ENCODE results near the gene CDK11B.
"Not testable (repeated sequence)": the region's sequence is repeated elsewhere in the genome, so short reads cannot be mapped to it uniquely, and the experiment has no call there.

CDK11B gene

DNA sequence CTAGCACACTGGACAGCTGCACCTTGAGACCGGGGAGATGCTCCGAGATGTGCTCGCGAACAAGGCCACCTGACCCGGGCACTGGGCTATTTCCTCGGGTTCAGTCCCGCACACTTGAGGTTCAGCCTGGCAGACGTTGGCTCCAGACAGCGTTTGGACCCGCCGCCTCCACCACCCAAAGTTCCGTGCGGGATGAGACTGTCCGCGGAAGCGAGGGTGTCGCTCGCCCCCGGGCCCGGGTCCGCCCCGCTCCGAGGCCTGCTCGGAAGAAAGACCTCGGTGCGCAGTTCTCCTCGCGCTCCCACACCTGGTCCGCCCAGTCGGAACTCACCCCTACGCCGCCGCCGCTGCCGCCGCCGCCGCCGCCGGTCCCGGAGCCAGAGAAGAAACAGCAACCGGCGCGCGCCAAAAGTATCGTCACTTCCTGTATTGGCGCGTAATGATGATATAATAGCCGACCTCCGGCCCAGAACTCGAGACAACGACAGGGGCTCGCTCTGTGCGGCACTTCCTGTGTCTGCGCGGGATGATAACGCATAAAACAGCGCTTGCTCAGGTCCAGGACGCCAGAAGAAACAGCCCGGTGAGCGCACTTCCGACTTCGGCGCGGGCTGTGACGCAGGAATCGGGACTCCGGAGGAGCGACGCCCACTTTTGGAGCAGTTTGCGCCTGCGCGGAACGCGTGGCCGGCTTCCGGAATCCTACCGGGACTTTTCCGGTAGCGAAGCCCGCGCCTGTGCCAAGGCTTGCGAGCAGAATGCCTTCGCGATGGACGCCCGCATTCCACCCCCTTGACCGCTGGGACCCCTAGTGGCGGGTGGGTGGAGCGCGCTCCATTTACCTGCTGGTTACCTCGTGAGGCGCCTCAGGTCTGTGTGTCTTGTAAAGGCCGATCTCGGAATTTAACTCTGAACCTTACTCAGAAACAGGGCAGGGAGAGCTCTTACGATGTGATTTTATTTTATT, at the start of gene CDK11B:
CDK11B (minus strand) TSS at position 422 of the 967 bp plus-strand sequence. CDS start 1,519 bp downstream, outside the sequence.
- H3K4me3 ChIP-seq (ENCODE audit: low read depth in 1 of 2, low read length in 2 of 2): peak within 1 kb of the TSS; percentile 72 to 76
- not testable (repeated sequence) for H3K4me1 ChIP-seq (ENCODE audit: control insufficient read depth in 1 of 2, insufficient read depth in 2 of 2, low read length in 2 of 2); H3K27me3 ChIP-seq (ENCODE audit: control insufficient read depth in 1 of 2, insufficient read depth in 2 of 2, low read length in 2 of 2); H3K9me3 ChIP-seq (ENCODE audit: control insufficient read depth in 1 of 2, low read length in 2 of 2)
- H3K9ac ChIP-seq (ENCODE audit: low read depth in 1 of 2, low read length in 2 of 2): peak within 1 kb of the TSS; percentile 68 to 74
- H3K27ac ChIP-seq (ENCODE audit: low read depth, low read length): peak within 1 kb of the TSS; percentile 100
- peaks cover 5 to 26% of the 10 kb centered on the region in 2 donors for H3K36me3 ChIP-seq (ENCODE audit: control insufficient read depth in 1 of 2, insufficient read depth in 2 of 2, low read length in 2 of 2)

DNA sequence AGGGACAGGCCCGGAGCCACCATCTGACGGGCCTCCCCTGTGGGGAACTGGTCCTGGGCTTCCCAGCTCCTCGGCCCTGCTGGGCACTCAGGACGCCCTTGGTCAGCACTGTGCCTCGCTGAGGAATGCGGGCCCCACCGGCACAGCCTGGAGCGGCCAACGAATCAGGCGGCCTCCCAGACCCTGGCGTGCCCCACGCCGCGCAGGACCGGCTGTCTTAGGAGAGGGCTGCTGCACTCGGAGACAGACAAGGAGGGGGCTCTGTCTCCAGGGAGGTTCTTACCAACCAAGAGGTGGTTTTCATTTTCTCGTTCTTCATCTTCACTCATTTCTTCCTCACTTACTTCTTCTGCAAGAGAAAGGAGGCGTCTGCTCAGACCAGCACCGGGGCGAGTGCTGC, 49.1 kb upstream of the CDK11B start:
- peaks cover 0 to 18% of the 10 kb centered on the region in 2 donors for H3K36me3 ChIP-seq (ENCODE audit: control insufficient read depth in 1 of 2, insufficient read depth in 2 of 2, low read length in 2 of 2)
- not testable (repeated sequence) for H3K27ac ChIP-seq (ENCODE audit: low read depth, low read length); H3K4me3 ChIP-seq (ENCODE audit: low read depth in 1 of 2, low read length in 2 of 2); H3K9ac ChIP-seq (ENCODE audit: low read depth in 1 of 2, low read length in 2 of 2); H3K27me3 ChIP-seq (ENCODE audit: control insufficient read depth in 1 of 2, insufficient read depth in 2 of 2, low read length in 2 of 2); H3K9me3 ChIP-seq (ENCODE audit: control insufficient read depth in 1 of 2, low read length in 2 of 2); H3K4me1 ChIP-seq (ENCODE audit: control insufficient read depth in 1 of 2, insufficient read depth in 2 of 2, low read length in 2 of 2)

DNA sequence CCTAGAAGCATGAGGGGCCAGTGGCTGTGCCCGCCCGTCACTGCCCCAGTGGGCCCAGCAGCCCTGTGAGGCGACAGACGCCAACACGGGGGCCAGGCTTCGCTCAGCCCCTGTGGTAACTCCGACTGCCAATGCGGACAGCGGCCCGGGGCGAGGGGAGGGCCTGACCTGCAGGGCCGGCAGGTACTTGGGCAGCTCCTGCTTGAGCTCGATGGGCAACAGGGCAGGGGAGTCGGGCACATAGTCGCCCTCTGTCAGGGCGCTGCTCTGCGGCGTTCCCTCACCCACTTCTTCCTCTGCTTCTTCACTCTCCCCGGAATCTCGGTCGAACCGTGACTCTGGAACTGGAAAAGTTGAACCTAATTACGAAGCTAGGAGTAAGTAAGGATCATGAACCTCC, 48.4 kb upstream of the CDK11B start:
- H3K9me3 ChIP-seq (ENCODE audit: control insufficient read depth in 1 of 2, low read length in 2 of 2); H3K4me1 ChIP-seq (ENCODE audit: control insufficient read depth in 1 of 2, insufficient read depth in 2 of 2, low read length in 2 of 2): not testable (repeated sequence)

DNA sequence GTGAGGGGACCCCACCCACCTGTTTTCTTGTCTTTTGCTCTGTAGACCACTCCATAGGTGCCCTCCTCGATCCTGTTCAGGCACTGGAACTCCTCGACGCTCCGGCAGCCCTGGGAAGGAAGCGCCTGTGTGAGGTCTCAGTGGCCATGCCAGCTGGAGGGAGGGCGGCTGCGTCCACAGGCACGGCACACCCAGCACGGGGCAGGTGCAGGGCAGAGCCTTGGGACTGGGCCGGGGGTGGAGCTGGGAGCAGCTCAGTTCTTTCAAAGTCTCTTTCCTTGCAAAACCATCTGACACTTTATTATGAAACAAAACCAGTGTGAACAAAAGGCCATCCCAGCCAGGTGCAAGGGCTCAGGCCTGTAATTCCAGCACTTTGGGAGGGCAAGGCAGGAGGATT, 46.8 kb upstream of the CDK11B start:
- H3K4me1 ChIP-seq (ENCODE audit: control insufficient read depth in 1 of 2, insufficient read depth in 2 of 2, low read length in 2 of 2); H3K27me3 ChIP-seq (ENCODE audit: control insufficient read depth in 1 of 2, insufficient read depth in 2 of 2, low read length in 2 of 2); H3K9me3 ChIP-seq (ENCODE audit: control insufficient read depth in 1 of 2, low read length in 2 of 2); H3K27ac ChIP-seq (ENCODE audit: low read depth, low read length); H3K4me3 ChIP-seq (ENCODE audit: low read depth in 1 of 2, low read length in 2 of 2); H3K9ac ChIP-seq (ENCODE audit: low read depth in 1 of 2, low read length in 2 of 2): not testable (repeated sequence)
- H3K36me3 ChIP-seq (ENCODE audit: control insufficient read depth in 1 of 2, insufficient read depth in 2 of 2, low read length in 2 of 2): peaks cover 0 to 18% of the 10 kb centered on the region in 2 donors

More for the DNA sequence above, 48.4 kb upstream of the CDK11B start:
- H3K4me3 ChIP-seq (ENCODE audit: low read depth in 1 of 2, low read length in 2 of 2); H3K27me3 ChIP-seq (ENCODE audit: control insufficient read depth in 1 of 2, insufficient read depth in 2 of 2, low read length in 2 of 2); H3K9ac ChIP-seq (ENCODE audit: low read depth in 1 of 2, low read length in 2 of 2); H3K27ac ChIP-seq (ENCODE audit: low read depth, low read length): not testable (repeated sequence)
- peaks cover 0 to 18% of the 10 kb centered on the region in 2 donors for H3K36me3 ChIP-seq (ENCODE audit: control insufficient read depth in 1 of 2, insufficient read depth in 2 of 2, low read length in 2 of 2)

DNA sequence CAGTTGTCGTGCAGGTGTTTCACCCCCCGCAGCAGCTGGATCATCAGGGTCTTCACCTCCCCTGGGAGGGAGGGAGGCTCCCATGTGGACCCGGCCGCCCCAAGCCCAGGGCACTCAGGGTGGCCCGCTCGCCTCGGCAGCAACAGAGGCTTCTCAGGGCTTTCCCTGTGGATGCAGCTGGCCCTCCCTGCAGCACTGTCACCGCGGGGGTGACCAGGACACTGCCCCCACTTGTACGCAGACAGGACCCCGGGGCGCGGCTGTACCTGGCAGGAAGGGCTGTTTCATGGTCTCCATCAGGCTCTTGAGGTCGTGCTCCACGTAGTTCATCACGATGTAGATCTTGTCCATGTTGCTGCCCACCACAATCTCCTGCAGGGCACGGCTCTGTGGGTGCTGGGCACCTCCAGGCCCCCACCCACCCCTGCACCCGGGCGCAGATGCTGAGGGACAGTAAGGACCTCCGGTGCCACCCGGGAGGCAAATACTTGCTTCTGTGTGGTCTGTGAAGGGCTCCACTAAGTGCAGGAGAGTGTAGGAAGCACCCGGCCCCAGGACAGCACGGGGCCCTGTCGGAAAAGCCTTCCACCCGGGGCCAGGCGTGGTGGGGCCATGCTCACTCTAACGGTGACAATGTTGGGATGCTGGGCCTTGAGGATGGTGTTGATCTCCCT, 45.6 kb upstream of the CDK11B start:
- peaks cover 0 to 18% of the 10 kb centered on the region in 2 donors for H3K36me3 ChIP-seq (ENCODE audit: control insufficient read depth in 1 of 2, insufficient read depth in 2 of 2, low read length in 2 of 2)
- not testable (repeated sequence) for H3K4me3 ChIP-seq (ENCODE audit: low read depth in 1 of 2, low read length in 2 of 2); H3K9ac ChIP-seq (ENCODE audit: low read depth in 1 of 2, low read length in 2 of 2); H3K9me3 ChIP-seq (ENCODE audit: control insufficient read depth in 1 of 2, low read length in 2 of 2); H3K4me1 ChIP-seq (ENCODE audit: control insufficient read depth in 1 of 2, insufficient read depth in 2 of 2, low read length in 2 of 2); H3K27ac ChIP-seq (ENCODE audit: low read depth, low read length); H3K27me3 ChIP-seq (ENCODE audit: control insufficient read depth in 1 of 2, insufficient read depth in 2 of 2, low read length in 2 of 2)

DNA sequence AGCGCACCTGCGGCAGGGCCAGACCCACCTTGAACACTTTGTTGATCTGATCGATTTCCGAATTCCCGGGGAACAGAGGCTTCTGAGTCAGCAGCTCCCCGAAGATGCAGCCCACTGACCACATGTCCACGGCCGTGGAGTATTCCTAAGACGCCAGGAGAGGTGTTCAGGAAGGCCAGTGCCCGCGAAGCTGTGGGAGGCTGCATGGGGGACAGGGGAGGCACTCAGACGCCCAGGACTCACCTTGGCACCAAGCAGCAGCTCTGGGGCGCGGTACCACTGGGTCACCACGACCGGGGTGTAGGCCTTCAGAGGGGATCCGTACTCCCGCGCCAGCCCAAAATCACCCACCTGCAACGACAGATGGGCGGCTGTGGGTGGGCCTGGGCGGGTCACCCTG, 45.0 kb upstream of the CDK11B start:
- H3K27me3 ChIP-seq (ENCODE audit: control insufficient read depth in 1 of 2, insufficient read depth in 2 of 2, low read length in 2 of 2): no peaks in the 10 kb centered on the region
- H3K36me3 ChIP-seq (ENCODE audit: control insufficient read depth in 1 of 2, insufficient read depth in 2 of 2, low read length in 2 of 2): peaks cover 0 to 18% of the 10 kb centered on the region in 2 donors
- no peaks in the 10 kb centered on the region for H3K4me1 ChIP-seq (ENCODE audit: control insufficient read depth in 1 of 2, insufficient read depth in 2 of 2, low read length in 2 of 2)
- H3K4me3 ChIP-seq (ENCODE audit: low read depth in 1 of 2, low read length in 2 of 2): no peak overlapping the region
- H3K9me3 ChIP-seq (ENCODE audit: control insufficient read depth in 1 of 2, low read length in 2 of 2): no peaks in the 10 kb centered on the region
- no peak overlapping the region for H3K9ac ChIP-seq (ENCODE audit: low read depth in 1 of 2, low read length in 2 of 2)
- no peak overlapping the region for H3K27ac ChIP-seq (ENCODE audit: low read depth, low read length)

DNA sequence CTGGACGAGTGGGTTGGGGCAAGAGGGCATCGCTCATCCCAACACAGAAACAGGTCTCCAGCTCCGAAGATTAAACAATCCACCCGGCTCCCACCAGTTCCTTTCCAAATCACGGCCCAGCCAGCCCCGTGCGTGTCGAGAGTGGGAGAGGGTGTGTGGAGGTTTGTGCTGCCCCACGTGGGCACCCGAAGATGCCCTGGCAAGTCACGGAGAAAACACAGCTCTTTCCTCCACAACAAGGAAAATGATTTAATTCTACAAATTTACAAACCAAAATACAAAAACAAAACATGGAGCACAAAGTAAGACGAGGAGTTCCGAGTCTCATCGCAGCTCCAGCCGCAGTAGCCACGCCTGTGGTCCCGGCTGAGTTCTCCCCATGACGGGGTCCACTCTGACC, 43.7 kb upstream of the CDK11B start:
- H3K9ac ChIP-seq (ENCODE audit: low read depth in 1 of 2, low read length in 2 of 2); H3K27ac ChIP-seq (ENCODE audit: low read depth, low read length); H3K4me1 ChIP-seq (ENCODE audit: control insufficient read depth in 1 of 2, insufficient read depth in 2 of 2, low read length in 2 of 2); H3K27me3 ChIP-seq (ENCODE audit: control insufficient read depth in 1 of 2, insufficient read depth in 2 of 2, low read length in 2 of 2); H3K4me3 ChIP-seq (ENCODE audit: low read depth in 1 of 2, low read length in 2 of 2); H3K9me3 ChIP-seq (ENCODE audit: control insufficient read depth in 1 of 2, low read length in 2 of 2): not testable (repeated sequence)
- H3K36me3 ChIP-seq (ENCODE audit: control insufficient read depth in 1 of 2, insufficient read depth in 2 of 2, low read length in 2 of 2): peaks cover 0 to 18% of the 10 kb centered on the region in 2 donors

DNA sequence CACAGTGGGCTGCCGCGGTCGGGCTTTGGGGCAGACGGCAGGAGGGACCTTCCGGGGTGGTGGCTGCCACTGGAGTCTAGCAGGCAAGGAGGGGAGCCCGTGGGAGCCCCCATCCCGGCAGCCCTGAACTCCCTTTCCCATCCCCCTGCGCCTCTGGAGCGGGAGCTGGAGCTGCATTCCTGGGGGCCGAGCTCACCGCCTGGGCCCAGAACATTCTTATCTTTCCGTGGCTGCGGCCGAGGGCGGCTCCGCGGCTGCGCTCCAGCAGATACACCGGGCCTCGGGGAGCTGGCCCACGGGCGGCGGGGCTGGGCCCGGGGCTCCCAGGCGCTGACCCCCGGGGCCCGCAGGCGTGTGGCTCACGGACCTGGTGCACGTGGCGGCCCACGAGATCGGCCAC, 41.8 kb upstream of the CDK11B start:
- H3K27ac ChIP-seq (ENCODE audit: low read depth, low read length); H3K4me3 ChIP-seq (ENCODE audit: low read depth in 1 of 2, low read length in 2 of 2); H3K4me1 ChIP-seq (ENCODE audit: control insufficient read depth in 1 of 2, insufficient read depth in 2 of 2, low read length in 2 of 2); H3K9me3 ChIP-seq (ENCODE audit: control insufficient read depth in 1 of 2, low read length in 2 of 2); H3K9ac ChIP-seq (ENCODE audit: low read depth in 1 of 2, low read length in 2 of 2); H3K27me3 ChIP-seq (ENCODE audit: control insufficient read depth in 1 of 2, insufficient read depth in 2 of 2, low read length in 2 of 2): not testable (repeated sequence)
- H3K36me3 ChIP-seq (ENCODE audit: control insufficient read depth in 1 of 2, insufficient read depth in 2 of 2, low read length in 2 of 2): peaks cover 0 to 12% of the 10 kb centered on the region in 2 donors

DNA sequence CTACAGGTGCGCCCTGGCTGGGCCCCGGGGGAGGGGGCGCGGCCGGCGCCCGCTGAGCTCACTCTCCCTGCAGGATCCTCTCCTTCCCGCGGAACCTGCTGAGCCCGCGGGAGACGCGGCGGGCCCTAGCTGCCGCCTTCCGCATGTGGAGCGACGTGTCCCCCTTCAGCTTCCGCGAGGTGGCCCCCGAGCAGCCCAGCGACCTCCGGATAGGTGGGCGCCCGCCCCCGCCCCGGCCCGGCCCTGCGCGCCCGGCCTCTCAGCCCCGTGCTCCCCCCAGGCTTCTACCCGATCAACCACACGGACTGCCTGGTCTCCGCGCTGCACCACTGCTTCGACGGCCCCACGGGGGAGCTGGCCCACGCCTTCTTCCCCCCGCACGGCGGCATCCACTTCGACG, 41.3 kb upstream of the CDK11B start:
- not testable (repeated sequence) for H3K9me3 ChIP-seq (ENCODE audit: control insufficient read depth in 1 of 2, low read length in 2 of 2); H3K27me3 ChIP-seq (ENCODE audit: control insufficient read depth in 1 of 2, insufficient read depth in 2 of 2, low read length in 2 of 2); H3K27ac ChIP-seq (ENCODE audit: low read depth, low read length); H3K9ac ChIP-seq (ENCODE audit: low read depth in 1 of 2, low read length in 2 of 2); H3K4me3 ChIP-seq (ENCODE audit: low read depth in 1 of 2, low read length in 2 of 2); H3K4me1 ChIP-seq (ENCODE audit: control insufficient read depth in 1 of 2, insufficient read depth in 2 of 2, low read length in 2 of 2)
- peaks cover 0 to 12% of the 10 kb centered on the region in 2 donors for H3K36me3 ChIP-seq (ENCODE audit: control insufficient read depth in 1 of 2, insufficient read depth in 2 of 2, low read length in 2 of 2)

DNA sequence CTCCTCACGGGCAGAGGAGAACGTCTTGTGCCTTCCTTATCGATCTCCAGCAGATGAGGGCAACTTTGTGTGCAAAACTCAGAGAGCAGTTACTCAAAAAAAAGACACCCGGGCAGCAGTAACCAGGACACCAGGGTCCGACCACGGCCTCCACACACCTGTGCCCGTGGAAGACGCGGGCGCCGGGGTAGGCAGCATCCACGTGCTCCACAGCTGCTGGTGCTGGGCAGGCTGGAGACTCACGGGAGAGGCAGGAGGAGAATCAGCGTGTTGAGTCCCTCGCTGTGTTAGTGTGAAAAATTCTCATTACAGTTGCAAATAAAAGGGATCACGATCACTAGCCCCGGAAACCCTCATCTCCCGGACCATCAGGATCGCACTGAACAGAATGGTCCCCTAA, 40.3 kb upstream of the CDK11B start:
- not testable (repeated sequence) for H3K27me3 ChIP-seq (ENCODE audit: control insufficient read depth in 1 of 2, insufficient read depth in 2 of 2, low read length in 2 of 2); H3K4me1 ChIP-seq (ENCODE audit: control insufficient read depth in 1 of 2, insufficient read depth in 2 of 2, low read length in 2 of 2); H3K36me3 ChIP-seq (ENCODE audit: control insufficient read depth in 1 of 2, insufficient read depth in 2 of 2, low read length in 2 of 2); H3K9ac ChIP-seq (ENCODE audit: low read depth in 1 of 2, low read length in 2 of 2); H3K9me3 ChIP-seq (ENCODE audit: control insufficient read depth in 1 of 2, low read length in 2 of 2); H3K4me3 ChIP-seq (ENCODE audit: low read depth in 1 of 2, low read length in 2 of 2); H3K27ac ChIP-seq (ENCODE audit: low read depth, low read length)

All from duodenal mucosa (tissue), 2 donors.